Gastroesophageal sphincter (tissue), 4 donors: Measurements from ENCODE around the gene GPRASP3. TPM values are rescaled to one million over a fixed set of nuclear protein-coding genes. Genes with fewer than 3 reads are reported as not detected.

Experiments
- ATAC-seq: fragments of 150-250 bp; one replicate; pipeline ENCODE4 v1.9.1; 2016; ENCODE audit warnings: mild to moderate bottlenecking, moderate library complexity
- H3K27ac ChIP-seq, 4 donors: fragments of 200-600 bp; sonication (generic) in 3 of 4; 1 replicate in 3 of 4; 2 replicates in 1 of 4; pipeline ENCODE4 v1.5.1; 2016 to 2019
- H3K27me3 ChIP-seq: fragments of 200-600 bp; sonication (generic); one replicate; pipeline ENCODE4 v1.5.1; 2019
- H3K36me3 ChIP-seq, 2 donors: fragments of 200-600 bp; sonication (generic); one replicate each; pipeline ENCODE4 v1.5.1; 2019; ENCODE audit warnings: control low read depth in 1 of 2
- H3K4me1 ChIP-seq, 3 donors: fragments of 200-600 bp; sonication (generic); 1 replicate in 2 of 3; 2 replicates in 1 of 3; pipeline ENCODE4 v1.5.1; 2016 to 2019; ENCODE audit warnings: control low read depth in 2 of 3
- H3K4me3 ChIP-seq, 2 donors: fragments of 200-600 bp; sonication (generic); one replicate each; pipeline ENCODE4 v1.5.1; 2019; ENCODE audit warnings: mild to moderate bottlenecking in 1 of 2, moderate library complexity in 1 of 2
- H3K9me3 ChIP-seq, 3 donors: fragments of 200-600 bp; sonication (generic); one replicate each; pipeline ENCODE4 v1.5.1; 2017 to 2019; ENCODE audit warnings: control low read depth in 2 of 3
- EP300 ChIP-seq: sonication (generic); formaldehyde crosslinking; IDR thresholded peaks from one replicate; pipeline ENCODE4 v1.6.1; 2017; ENCODE audit warnings: antibody characterized with exemption, mild to moderate bottlenecking
- POLR2A ChIP-seq, 2 donors: fragments of 450-650 bp; IDR thresholded peaks; one replicate each; pipeline ENCODE4 v1.6.1; 2017; ENCODE audit warnings: antibody characterized with exemption in 2 of 2, mild to moderate bottlenecking in 2 of 2, moderate library complexity in 1 of 2
- POLR2AphosphoS5 ChIP-seq: sonication (generic); formaldehyde crosslinking; IDR thresholded peaks from one replicate; pipeline ENCODE4 v1.6.1; 2017; ENCODE audit warnings: antibody characterized with exemption
- WGBS, 2 donors: methylation state at CpG; one replicate each; pipeline ENCODE4 v1.1.5; 2018; ENCODE audit warnings: low coverage in 1 of 2; 5-methylcytosine and 5-hydroxymethylcytosine counted together
- small RNA-seq, 4 donors: library from RNA; depleted of rRNA; stranded (forward); fragments of <200 nt; gene quantifications; one replicate each; pipeline ENCODE3, GENCODE V24; 2016
- total RNA-seq, 4 donors: library from RNA; depleted of rRNA; stranded (reverse); fragments of >200 nt; gene quantifications; one replicate each; pipeline ENCODE4 v1.1.0, GENCODE V29; 2016
- TF ChIP-seq, protein P1 (sequence below), 4 experiments: fragments of 200-600 bp in 2 of 4; fragments of 450-650 bp in 2 of 4; sonication (generic) in 1 of 4; IDR thresholded peaks; one replicate each; pipeline ENCODE4 v1.5.1; 2017 to 2019; ENCODE audit warnings: antibody characterized with exemption in 4 of 4, mild to moderate bottlenecking in 2 of 4, moderate library complexity in 2 of 4

The GPRASP3 gene
- total RNA-seq, 4 donors from 2014 or later: 4.8 to 5.9 (median 5.0) TPM

DNA sequence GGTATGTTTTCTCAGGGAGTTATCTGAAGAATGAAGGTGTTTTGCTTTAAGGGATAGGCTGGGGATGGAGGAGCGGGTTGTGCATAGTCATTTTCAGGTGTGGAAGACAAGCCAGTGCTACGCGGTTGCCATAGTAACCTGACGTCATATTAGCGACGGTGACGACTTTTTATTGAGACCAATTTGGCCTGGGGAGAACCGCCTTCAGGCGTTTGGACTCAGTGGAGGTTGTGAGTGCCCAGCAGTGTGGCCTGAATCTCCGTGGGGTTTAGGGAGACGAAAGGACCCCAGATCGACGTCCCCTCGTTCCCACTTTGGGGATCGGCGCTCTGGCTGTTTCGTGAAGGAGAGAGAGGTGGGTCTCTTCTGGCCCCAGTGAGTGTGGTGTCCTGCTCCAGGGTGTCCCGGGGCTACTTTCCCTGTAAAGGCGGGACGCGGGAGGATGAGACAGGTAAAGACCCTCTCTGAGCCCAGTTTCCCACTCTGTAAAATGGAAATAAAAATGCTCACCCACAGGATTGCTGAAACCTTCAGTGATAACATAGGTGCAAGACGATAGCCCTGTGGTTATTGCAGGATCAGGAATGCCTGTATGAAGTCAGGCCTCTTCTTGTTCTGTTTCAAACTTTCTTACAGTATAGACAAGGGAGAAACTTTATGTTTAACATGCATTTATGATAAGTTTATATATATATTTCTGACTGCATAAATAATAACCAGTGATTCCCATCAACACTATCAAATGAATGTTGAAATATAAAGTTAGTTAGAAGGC lies 48.6 kb downstream of the GPRASP3 start:
- TF ChIP-seq POLR2AphosphoS5: peak; percentile 26
- TF ChIP-seq POLR2A (IDR thresholded peaks at IDR 0.05): peak in 1 of 2 donors; percentile 9
- TF ChIP-seq EP300: no peak
- TF ChIP-seq, protein P1, sequence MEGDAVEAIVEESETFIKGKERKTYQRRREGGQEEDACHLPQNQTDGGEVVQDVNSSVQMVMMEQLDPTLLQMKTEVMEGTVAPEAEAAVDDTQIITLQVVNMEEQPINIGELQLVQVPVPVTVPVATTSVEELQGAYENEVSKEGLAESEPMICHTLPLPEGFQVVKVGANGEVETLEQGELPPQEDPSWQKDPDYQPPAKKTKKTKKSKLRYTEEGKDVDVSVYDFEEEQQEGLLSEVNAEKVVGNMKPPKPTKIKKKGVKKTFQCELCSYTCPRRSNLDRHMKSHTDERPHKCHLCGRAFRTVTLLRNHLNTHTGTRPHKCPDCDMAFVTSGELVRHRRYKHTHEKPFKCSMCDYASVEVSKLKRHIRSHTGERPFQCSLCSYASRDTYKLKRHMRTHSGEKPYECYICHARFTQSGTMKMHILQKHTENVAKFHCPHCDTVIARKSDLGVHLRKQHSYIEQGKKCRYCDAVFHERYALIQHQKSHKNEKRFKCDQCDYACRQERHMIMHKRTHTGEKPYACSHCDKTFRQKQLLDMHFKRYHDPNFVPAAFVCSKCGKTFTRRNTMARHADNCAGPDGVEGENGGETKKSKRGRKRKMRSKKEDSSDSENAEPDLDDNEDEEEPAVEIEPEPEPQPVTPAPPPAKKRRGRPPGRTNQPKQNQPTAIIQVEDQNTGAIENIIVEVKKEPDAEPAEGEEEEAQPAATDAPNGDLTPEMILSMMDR (IDR thresholded peaks at IDR 0.05): no peak
- WGBS, 2 donors: 0 to 23% methylated on average over 1 to 6 of the region's 22 CpGs
- Histone ChIP-seq H3K4me1 (peaks cover 0 to 10% (median 0%) of the 10 kb centered on the region in 3 donors), H3K27me3 (no peaks in the 10 kb centered on the region), H3K9me3 (no peaks in the 10 kb centered on the region), H3K27ac (peak overlapping the region in 3 of 4 donors; percentile 59 to 67 (median 59)), H3K4me3 (peak overlapping the region; percentile 58 to 82), H3K36me3 (no peaks in the 10 kb centered on the region)
- peak; percentile 86 for ATAC-seq

Small RNA genes lying within 50 kb of the gene (small RNA-seq; reads per million reads assigned to genes)
- gene RNU6-589P: 0 reads per million in 4 donors

Other genes starting within 250 kb of the GPRASP3 start
- not detected for gene TCP11X2, start 248.9 kb upstream of the GPRASP3 start, total RNA-seq
- gene TMSB15A, start 204.0 kb upstream of the GPRASP3 start, total RNA-seq: 1 to 10 TPM in 1 of 4 donors, not detected in 3; 2.0 TPM
- gene ARMCX5, start 121.2 kb upstream of the GPRASP3 start, total RNA-seq: 10 to 100 TPM in 3 of 4 donors, 1 to 10 TPM in 1; 4.6 to 16.4 (median 10.7) TPM
- gene GPRASP1, start 69.3 kb upstream of the GPRASP3 start, total RNA-seq: 10 to 100 TPM; 10.8 to 33.8 (median 22.0) TPM
- 10 to 100 TPM; 12.6 to 14.3 (median 13.4) TPM for gene GPRASP2, start 8.3 kb upstream of the GPRASP3 start, total RNA-seq
- 1 to 10 TPM in 2 of 4 donors, under 1 TPM in 1, not detected in 1; 0.62 to 2.0 (median 1.4) TPM for gene RAB40AL, start 216.5 kb downstream of the GPRASP3 start, total RNA-seq